C4-2B (cell line): ENCODE measurements around the gene RSPH6A.
A peak's percentile ranks its signal among the peaks of the same experiment; 100 is the strongest.

Experiments used
- H3K27ac ChIP-seq: fragments of 450-650 bp; 2 replicates; pipeline ENCODE4 v1.5.1; 2017
- CTCF ChIP-seq: fragments of 450-650 bp; conservative IDR thresholded peaks from 2 replicates; pipeline ENCODE4 v1.5.1; 2017; ENCODE audit warnings: mild to moderate bottlenecking
- ZFX ChIP-seq: fragments of 450-650 bp; IDR thresholded peaks from 2 replicates; pipeline ENCODE4 v1.6.1; 2017

RSPH6A gene

DNA sequence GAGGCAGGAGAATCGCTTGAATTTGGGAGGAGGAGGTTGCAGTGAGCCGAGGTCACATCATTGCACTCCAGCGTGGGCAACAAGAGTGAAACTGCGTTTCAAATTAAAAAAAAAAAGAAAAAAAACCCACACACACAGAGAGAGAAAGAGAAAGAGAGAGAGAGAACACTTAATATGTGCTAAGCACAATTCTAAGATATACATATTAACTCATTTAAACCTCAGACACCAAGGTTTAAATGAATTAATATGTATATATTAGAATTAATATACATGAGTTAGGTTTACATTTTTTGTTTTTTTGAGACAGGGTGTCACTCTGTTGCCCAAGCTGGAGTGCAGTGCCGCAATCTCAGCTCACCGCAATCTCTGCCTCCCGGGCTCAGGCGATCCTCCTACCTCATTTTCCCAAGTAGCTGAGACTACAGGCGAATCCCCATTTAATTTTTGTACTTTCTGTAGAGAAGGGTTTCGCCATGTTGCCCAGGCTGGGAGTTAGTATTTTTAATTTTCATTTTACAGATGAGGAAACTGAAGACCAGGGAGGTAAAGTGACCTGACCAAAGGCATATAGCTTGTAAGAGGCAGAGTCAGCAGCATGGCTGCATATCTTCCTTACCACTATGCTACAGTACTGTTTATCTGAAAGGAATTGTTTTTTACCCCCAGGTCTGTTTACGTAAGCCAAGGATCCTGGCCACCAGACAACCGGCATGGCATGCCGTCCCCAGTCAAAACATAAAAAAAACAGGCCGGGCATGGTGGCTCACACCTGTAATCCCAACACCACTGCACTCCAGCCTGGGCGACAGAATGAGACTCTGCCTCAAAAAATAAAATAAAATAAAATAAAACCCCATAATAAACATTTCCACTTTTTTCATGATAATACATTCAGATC, 45.5 kb upstream of the RSPH6A start:
- peak overlapping the region; percentile 24; the same call in 1 of the 2 replicates for H3K27ac ChIP-seq
- TF ChIP-seq CTCF (no peak), ZFX (no peak)

DNA sequence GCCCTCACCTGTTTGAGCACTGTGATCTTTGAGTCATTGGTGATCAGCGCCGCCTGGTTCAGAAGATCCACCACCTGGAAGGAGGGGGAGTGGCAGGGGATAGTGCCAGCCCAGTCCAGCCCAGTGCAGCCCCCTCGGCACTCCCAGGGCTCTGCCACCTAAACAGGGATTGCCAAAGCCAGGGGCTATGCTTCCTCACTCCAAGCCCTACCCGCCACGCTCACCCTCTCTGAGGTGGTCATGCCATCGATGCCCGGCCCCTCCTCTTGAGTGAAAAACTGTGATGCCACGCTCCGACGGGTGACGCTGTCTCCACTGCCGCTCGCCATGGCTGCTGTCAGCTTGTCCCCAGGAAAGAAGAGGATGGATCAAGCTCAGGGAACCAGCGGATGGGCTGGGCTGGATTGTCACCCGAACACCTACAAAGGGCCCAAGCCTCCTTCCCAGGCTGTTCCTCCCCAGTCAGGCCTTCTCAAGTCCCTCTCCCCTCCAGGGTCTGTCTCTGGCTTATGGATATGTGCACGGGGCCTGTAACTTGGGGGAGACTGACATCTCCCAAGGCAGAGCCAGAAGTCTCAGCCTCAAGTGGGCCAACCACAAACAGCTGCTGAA, 39.2 kb upstream of the RSPH6A start:
- TF ChIP-seq CTCF (no peak), ZFX (no peak)
- H3K27ac ChIP-seq = no peak overlapping the region

GRCh38 chr19:45852983-45853382, 37.9 kb upstream of the RSPH6A start:
- no peak overlapping the region for H3K27ac ChIP-seq
- TF ChIP-seq CTCF (no peak), ZFX (no peak)

DNA sequence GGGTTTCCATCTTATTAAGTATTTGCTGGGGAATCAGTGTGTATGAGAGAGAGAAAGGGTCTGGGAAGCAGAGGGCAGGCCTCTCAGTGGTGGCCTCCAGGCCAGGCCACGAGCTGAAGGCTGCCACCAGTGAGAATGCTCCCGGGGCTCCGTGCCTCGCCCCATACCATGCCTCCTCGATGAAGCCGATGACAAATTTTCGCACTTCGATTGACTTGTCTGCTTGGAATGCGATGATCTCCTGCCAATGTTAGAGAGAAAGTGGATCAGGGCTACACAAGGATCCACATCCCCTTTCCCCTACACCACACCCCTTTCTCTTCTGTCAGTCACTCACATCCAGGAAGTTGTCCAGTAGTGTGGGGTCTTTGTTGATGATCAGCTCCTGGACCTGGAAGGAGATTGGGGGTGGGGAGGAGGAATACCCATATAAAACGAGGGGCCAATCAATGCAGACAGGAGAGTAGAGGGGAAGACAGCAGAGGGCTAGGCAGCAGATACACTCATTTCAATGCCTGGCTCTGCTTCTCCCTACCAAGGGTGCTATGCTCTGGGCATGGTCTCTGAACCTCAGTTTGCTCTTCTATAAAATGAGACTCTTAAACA, 37.1 kb upstream of the RSPH6A start:
- no peak overlapping the region for H3K27ac ChIP-seq
- TF ChIP-seq CTCF (no peak), ZFX (no peak)

DNA sequence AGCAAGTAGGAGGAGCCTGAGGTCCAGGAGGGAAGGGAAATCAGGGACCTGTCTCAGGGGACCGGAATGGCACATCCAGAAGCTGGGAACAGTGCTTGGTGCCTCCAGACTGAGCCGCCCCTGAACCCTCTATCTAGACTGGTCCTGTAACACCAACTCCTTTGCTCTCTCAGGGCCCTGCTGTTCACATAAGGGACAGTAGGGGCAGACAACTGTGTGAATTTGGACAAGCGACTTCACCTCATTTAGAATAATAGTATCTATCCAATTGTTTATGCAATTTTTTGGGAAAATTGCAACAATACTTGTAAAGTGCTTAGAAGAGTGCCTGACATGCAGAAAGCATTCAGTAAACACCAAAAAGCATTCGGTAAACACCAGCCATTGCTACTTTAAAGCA, 33.8 kb upstream of the RSPH6A start:
- TF ChIP-seq CTCF = no peak; the same call in 1 of the 2 replicates
- no peak for TF ChIP-seq ZFX
- H3K27ac ChIP-seq = no peak overlapping the region

DNA sequence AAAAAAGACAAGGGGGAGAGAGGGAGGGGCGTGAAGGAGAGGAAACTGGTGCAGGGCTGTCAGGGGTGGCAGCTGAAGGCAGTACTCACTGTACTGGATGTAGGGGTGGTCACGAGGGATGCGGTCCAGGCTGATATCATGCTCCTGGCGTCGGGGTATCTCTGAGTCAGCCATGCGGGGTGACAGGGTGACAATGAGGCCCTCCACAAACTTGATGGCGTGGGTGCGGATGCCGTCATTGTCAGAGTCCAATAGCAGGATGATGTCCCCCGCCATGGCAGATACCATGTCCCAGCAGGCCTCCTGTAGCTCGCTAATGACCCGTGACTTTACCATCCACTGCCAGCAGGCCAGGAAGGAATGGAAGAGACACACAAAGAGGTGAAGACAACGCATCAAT, 32.6 kb upstream of the RSPH6A start:
- no peak overlapping the region for H3K27ac ChIP-seq
- TF ChIP-seq ZFX (no peak), CTCF (no peak)

GRCh38 chr19:45842198-45842597, 27.1 kb upstream of the RSPH6A start:
- TF ChIP-seq ZFX = no peak
- no peak for TF ChIP-seq CTCF
- H3K27ac ChIP-seq = no peak overlapping the region
